GM12892 (cell line): Measurements from ENCODE around the gene NAV3.

Experiments used
- POLR2A ChIP-seq: IDR thresholded peaks from 2 replicates; pipeline ENCODE4 v1.6.1; 2011; ENCODE audit warnings: low read depth, low read length, control low read depth
- POLR2AphosphoS5 ChIP-seq: IDR thresholded peaks from 2 replicates; pipeline ENCODE4 v1.6.1; 2011; ENCODE audit warnings: low read depth, low read length, control low read depth

DNA sequence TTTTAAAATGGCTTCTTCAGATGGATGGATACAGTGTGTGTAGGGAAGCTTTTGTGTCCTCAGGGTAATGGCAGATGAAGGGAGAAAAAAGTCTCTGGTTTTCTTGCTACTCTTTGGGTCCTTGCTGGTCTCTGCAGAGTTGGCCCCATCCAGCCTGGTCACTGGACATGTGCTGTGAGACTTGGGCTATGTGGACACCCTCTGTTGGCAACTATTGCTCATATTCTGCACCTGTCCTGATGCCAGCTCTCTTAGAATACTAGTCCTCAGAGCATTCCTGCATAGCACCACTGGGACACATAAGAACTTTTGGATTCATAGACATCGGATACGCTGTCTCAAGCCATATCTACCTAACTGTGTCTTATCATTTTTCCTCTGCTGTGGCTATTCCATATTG is 20.0 kb downstream of the NAV3 start:
- TF ChIP-seq POLR2AphosphoS5 (no peak), POLR2A (no peak)
